H1 (cell line): ENCODE data around the gene DNASE1L1. TPM values are rescaled to one million over a fixed set of nuclear protein-coding genes. Genes with fewer than 3 reads are reported as not detected.

Experiments used
- CTCF ChIA-PET: fragments of 300-600 bp; sonication (Branson Sonifier 250); formaldehyde crosslinking; loops from one replicate; lab custom pipeline; 2021; ENCODE audit not compliant: partially characterized antibody; lab: Charles Lee
- POLR2A ChIA-PET: fragments of 300-600 bp; sonication (Branson Sonifier 250); formaldehyde crosslinking; loops from one replicate; lab custom pipeline; 2021; ENCODE audit warnings: inconsistent platforms; ENCODE audit not compliant: partially characterized antibody; lab: Charles Lee
- DNase-seq, 2 experiments: peaks; one replicate each; pipeline versions ENCODE4 v3.0.0 to v3.0.0-alpha.2; 2010 to 2022; ENCODE audit warnings: low spot score in 2 of 2, low read depth in 1 of 2, mixed read lengths in 1 of 2
- FAIRE-seq: peaks from 2 replicates; lab custom pipeline; 2011; peaks lifted over from hg19 to GRCh38; lab: Jason Lieb, UNC
- H2AFZ ChIP-seq: 2 replicates; pipeline ENCODE4 v1.8.1; 2012; ENCODE audit warnings: low read length, inconsistent platforms
- H2AK5ac ChIP-seq: 2 replicates; pipeline ENCODE4 v1.6.1; 2013; ENCODE audit warnings: low read depth, low read length
- H2BK120ac ChIP-seq: replicated peaks from 2 replicates; pipeline ENCODE3; 2013; ENCODE audit warnings: low read depth, low read length, inconsistent platforms
- H2BK12ac ChIP-seq: 2 replicates; pipeline ENCODE4 v1.6.1; 2013; ENCODE audit warnings: low read depth, low read length
- H2BK15ac ChIP-seq: 2 replicates; pipeline ENCODE4 v1.6.1; 2013; ENCODE audit warnings: low read length
- H2BK20ac ChIP-seq: 2 replicates; pipeline ENCODE4 v1.6.1; 2013; ENCODE audit warnings: low read length
- H2BK5ac ChIP-seq: 2 replicates; pipeline ENCODE4 v1.6.1; 2013; ENCODE audit warnings: low read depth, low read length
- H3K14ac ChIP-seq: 2 replicates; pipeline ENCODE4 v1.6.1; 2013; ENCODE audit warnings: inconsistent platforms; ENCODE audit not compliant: insufficient read length
- H3K18ac ChIP-seq: 2 replicates; pipeline ENCODE4 v1.6.1; 2013; ENCODE audit warnings: low read length; ENCODE audit errors: extremely low read depth
- H3K23ac ChIP-seq: 2 replicates; pipeline ENCODE4 v1.6.1; 2013; ENCODE audit warnings: inconsistent platforms; ENCODE audit not compliant: insufficient read length
- H3K23me2 ChIP-seq: 2 replicates; pipeline ENCODE4 v1.6.1; 2013; ENCODE audit warnings: low read depth, low read length
- H3K27ac ChIP-seq: 2 replicates; pipeline ENCODE4 v1.6.1; 2011; ENCODE audit warnings: low read depth, low read length, inconsistent platforms
- H3K27me3 ChIP-seq, 4 experiments: replicated peaks in 1 of 4; 1 replicate in 1 of 4; 2 replicates in 3 of 4; pipeline versions ENCODE4 v1.6.1 to v1.8.1; 2011 to 2013; ENCODE audit warnings: low read length in 3 of 4, mild to moderate bottlenecking in 3 of 4, inconsistent platforms in 2 of 4, mixed read lengths in 2 of 4, moderate library complexity in 1 of 4; ENCODE audit not compliant: control insufficient read depth in 3 of 4, insufficient read depth in 3 of 4; ENCODE audit errors: extremely low read depth in 1 of 4
- H3K36me3 ChIP-seq, 4 experiments: 2 replicates each; pipeline versions ENCODE4 v1.6.1 to v1.8.1; 2011 to 2013; ENCODE audit warnings: mild to moderate bottlenecking in 4 of 4, low read length in 3 of 4, moderate library complexity in 2 of 4, control low read depth in 1 of 4, inconsistent platforms in 1 of 4; ENCODE audit not compliant: insufficient read depth in 4 of 4, control insufficient read depth in 2 of 4
- H3K4ac ChIP-seq: replicated peaks from 2 replicates; pipeline ENCODE3; 2013; ENCODE audit warnings: low read length, low read depth, mixed read lengths, inconsistent platforms; ENCODE audit not compliant: insufficient read length
- H3K4me1 ChIP-seq, 4 experiments: replicated peaks in 1 of 4; 1 replicate in 1 of 4; 2 replicates in 3 of 4; pipeline versions ENCODE4 v1.6.1 to v1.8.1; 2011 to 2013; ENCODE audit warnings: low read length in 3 of 4, inconsistent platforms in 2 of 4, mixed read lengths in 1 of 4; ENCODE audit not compliant: insufficient read depth in 4 of 4, control insufficient read depth in 3 of 4
- H3K4me2 ChIP-seq, 2 experiments: 2 replicates each; pipeline versions ENCODE4 v1.6.1 to v1.8.1; 2011 to 2013; ENCODE audit warnings: low read depth in 2 of 2, low read length in 2 of 2, control low read depth in 1 of 2, inconsistent platforms in 1 of 2, mild to moderate bottlenecking in 1 of 2; ENCODE audit not compliant: insufficient read depth in 1 of 2
- H3K4me3 ChIP-seq, 4 experiments: fragments of 200-600, 300-600 bp in 1 of 4; sonication (generic), shearing (Covaris generic), sonication (Bioruptor Twin) in 1 of 4; 2 replicates each; pipeline versions ENCODE4 v1.5.1 to v1.8.1; 2011 to 2016; ENCODE audit warnings: low read length in 4 of 4, low read depth in 3 of 4, control low read depth in 2 of 4, inconsistent platforms in 2 of 4, mild to moderate bottlenecking in 2 of 4, mixed read lengths in 1 of 4, moderate library complexity in 1 of 4; ENCODE audit not compliant: insufficient read depth in 2 of 4; ENCODE audit errors: extremely low read depth in 1 of 4
- H3K56ac ChIP-seq: replicated peaks from 2 replicates; pipeline ENCODE3; 2013; ENCODE audit warnings: low read depth, mild to moderate bottlenecking, mixed read lengths, low read length, inconsistent platforms; ENCODE audit not compliant: insufficient read length
- H3K79me1 ChIP-seq: 2 replicates; pipeline ENCODE4 v1.6.1; 2013; ENCODE audit warnings: low read depth, low read length, control low read depth
- H3K79me2 ChIP-seq, 2 experiments: 2 replicates each; pipeline versions ENCODE4 v1.6.1 to v1.8.1; 2012 to 2013; ENCODE audit warnings: low read length in 2 of 2, mild to moderate bottlenecking in 2 of 2, inconsistent platforms in 1 of 2; ENCODE audit not compliant: insufficient read depth in 2 of 2, control insufficient read depth in 1 of 2
- H3K9ac ChIP-seq, 4 experiments: replicated peaks in 1 of 4; 1 replicate in 1 of 4; 2 replicates in 3 of 4; pipeline versions ENCODE4 v1.6.1 to v1.8.1; 2011 to 2013; ENCODE audit warnings: low read depth in 3 of 4, low read length in 3 of 4, control low read depth in 2 of 4, mild to moderate bottlenecking in 2 of 4, moderate library complexity in 2 of 4, inconsistent platforms in 1 of 4; ENCODE audit errors: extremely low read depth in 1 of 4
- H3K9me3 ChIP-seq, 2 experiments: 2 replicates each; pipeline versions ENCODE4 v1.6.1 to v1.8.1; 2012 to 2013; ENCODE audit warnings: mild to moderate bottlenecking in 2 of 2, moderate library complexity in 2 of 2, control low read depth in 1 of 2, inconsistent platforms in 1 of 2, low read depth in 1 of 2, low read length in 1 of 2, mixed read lengths in 1 of 2; ENCODE audit not compliant: insufficient read depth in 2 of 2
- H4K20me1 ChIP-seq, 2 experiments: replicated peaks in 1 of 2; 2 replicates each; pipeline versions ENCODE3 to v1.8.1; 2011 to 2013; ENCODE audit warnings: inconsistent platforms in 2 of 2, low read length in 2 of 2, mild to moderate bottlenecking in 1 of 2; ENCODE audit not compliant: insufficient read depth in 2 of 2, control insufficient read depth in 1 of 2
- H4K5ac ChIP-seq: 2 replicates; pipeline ENCODE4 v1.6.1; 2013; ENCODE audit warnings: low read length, low read depth, mixed read lengths, inconsistent platforms; ENCODE audit not compliant: insufficient read length
- H4K8ac ChIP-seq: 2 replicates; pipeline ENCODE4 v1.8.0; 2013; ENCODE audit warnings: mild to moderate bottlenecking, moderate library complexity, low read length, inconsistent platforms; ENCODE audit not compliant: insufficient read depth; ENCODE audit errors: extremely low read depth
- H4K91ac ChIP-seq: replicated peaks from 2 replicates; pipeline ENCODE3; 2013; ENCODE audit warnings: low read length, mixed read lengths, inconsistent platforms; ENCODE audit not compliant: insufficient read length
- CHD2 ChIP-seq: IDR thresholded peaks from 2 replicates; pipeline ENCODE4 v1.6.1; 2012; ENCODE audit warnings: low read length, improper control_type of control experiment
- WGBS, 2 experiments: shearing (Covaris generic) in 1 of 2; methylation state at CpG; one replicate each; pipeline versions ENCODE4 v1.1.6 to v1.1.7; 2013 to 2015; ENCODE audit warnings: low lambda C conversion rate in 2 of 2, mixed read lengths in 2 of 2, inconsistent platforms in 1 of 2, low coverage in 1 of 2, missing lambda C conversion rate in 1 of 2; ENCODE audit not compliant: insufficient replicate concordance in 2 of 2, insufficient coverage in 1 of 2, insufficient read length in 1 of 2; ENCODE audit errors: extremely low coverage in 1 of 2, missing lambda C conversion rate in 1 of 2; 5-methylcytosine and 5-hydroxymethylcytosine counted together
- polyA plus RNA-seq, 7 experiments: library from polyadenylated mRNA; depleted of rRNA in 3 of 7; stranded (reverse) in 5 of 7; unstranded in 2 of 7; fragments of >200 nt in 5 of 7; fragments of 200-250 nt in 2 of 7; gene quantifications; 1 replicate in 5 of 7; 2 replicates in 1 of 7; 4 replicates in 1 of 7; pipeline versions ENCODE4 v1.2.1 to v1.2.3, GENCODE V29; 2011 to 2013; ENCODE audit warnings: missing spikeins in 2 of 7, mixed read lengths in 2 of 7
- total RNA-seq: library from RNA; stranded (reverse); fragmentation: NEBNext Ultra II Directional; extraction: Animal tissue kit (Norgen Biotek cat#: 25700); gene quantifications from 2 replicates; pipeline ENCODE4 v1.2.1, GENCODE V29; 2021

DNASE1L1 gene
- total and polyA plus RNA-seq, 2 of the 8 experiments (the other 6 are each of a cell fraction or from before 2014, with no cell fraction given) = 8.7 to 30.0 TPM

GRCh38 chrX:154420402-154420756 lies 11.3 kb upstream of the DNASE1L1 start:
- Histone ChIP-seq H3K4me3 (no peak overlapping the region), H3K79me2 (no peaks in the 10 kb centered on the region), H3K36me3 (0 out of 8 replicates have a peak, but pooled peaks cover 0 to 3% (median 0%) of the 10 kb centered on the region in 4 experiments), H2AK5ac (no peak overlapping the region), H2AFZ (no peak overlapping the region), H3K79me1 (no peaks in the 10 kb centered on the region), H4K91ac (no peak overlapping the region), H3K4ac (no peak overlapping the region), H2BK15ac (no peak overlapping the region), H3K18ac (no peak overlapping the region), H3K4me2 (no peak overlapping the region), H3K23ac (no peak overlapping the region), H3K23me2 (no peaks in the 10 kb centered on the region), H3K9ac (no peak overlapping the region), H2BK120ac (no peak overlapping the region), H3K56ac (no peak overlapping the region), H2BK12ac (no peak overlapping the region), H3K9me3 (no peaks in the 10 kb centered on the region), H2BK20ac (no peak overlapping the region), H3K14ac (no peak overlapping the region), H3K4me1 (no peaks in the 10 kb centered on the region), H4K20me1 (no peaks in the 10 kb centered on the region), H3K27me3 (no peaks in the 10 kb centered on the region), H2BK5ac (no peak overlapping the region), H4K5ac (no peak overlapping the region), H4K8ac (no peak overlapping the region), H3K27ac (no peak overlapping the region)
- DNase-seq (no peak), FAIRE-seq (no peak)
- 97% methylated on average over 6 of the region's 10 CpGs; no CpG with 5 or more reads in 1 of the 2 experiments for WGBS, 2 experiments
- CTCF ChIA-PET = interaction anchor here (0.9 to 1.3 kb wide), 3 partner anchors 9 to 106 kb away, joined by 3 to 5 read pairs (median 3); no protein-coding TSS in a partner anchor
- no peak for TF ChIP-seq CHD2
- POLR2A ChIA-PET = interaction anchor here (1.2 to 8.7 kb wide), 3 partner anchors 8 to 40 kb away, joined by 3 to 76 read pairs (median 5); partner anchors contain the start of gene RPL10
